Activated T-cell treated with anti-CD3 and anti-CD28 coated beads, Interleukin-2, amount 50 U/mL, for 48 hours (primary cell): ENCODE data around the gene ST6GALNAC4.

Experiments
- DNase-seq, 2 experiments: peaks; one replicate each; pipeline ENCODE4 v3.0.0-alpha.2; 2020

The ST6GALNAC4 gene

DNA sequence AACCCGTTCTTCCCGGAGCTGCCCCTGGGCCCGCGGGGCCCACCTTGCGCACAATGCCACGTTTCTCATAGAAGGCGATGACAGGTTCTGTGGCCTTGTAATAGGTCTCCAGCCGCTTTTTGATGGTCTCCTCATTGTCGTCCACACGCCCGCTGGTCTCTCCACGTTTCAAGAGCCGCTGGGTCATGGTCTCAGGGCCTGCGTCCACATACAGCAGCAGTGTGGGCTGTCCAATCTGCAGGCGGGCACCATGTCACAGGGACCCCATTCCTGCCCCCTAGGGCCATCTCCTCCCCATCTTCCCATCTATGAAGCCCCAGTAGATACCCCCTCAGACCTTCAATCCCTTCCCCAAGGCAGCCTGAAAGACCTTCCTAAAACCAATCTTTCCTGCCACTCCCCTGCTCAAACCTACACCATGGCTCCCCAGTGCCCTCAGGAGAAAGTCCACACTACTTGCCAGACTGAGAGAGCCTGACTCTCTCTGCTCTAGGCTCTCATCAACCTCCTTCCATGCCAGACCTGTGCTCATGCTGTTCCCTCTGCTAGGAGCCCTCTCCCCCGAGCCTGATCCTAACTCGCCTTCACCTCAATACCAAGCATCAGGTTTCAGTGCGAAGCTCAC is 48.5 kb downstream of the ST6GALNAC4 start:
- no peak for DNase-seq

DNA sequence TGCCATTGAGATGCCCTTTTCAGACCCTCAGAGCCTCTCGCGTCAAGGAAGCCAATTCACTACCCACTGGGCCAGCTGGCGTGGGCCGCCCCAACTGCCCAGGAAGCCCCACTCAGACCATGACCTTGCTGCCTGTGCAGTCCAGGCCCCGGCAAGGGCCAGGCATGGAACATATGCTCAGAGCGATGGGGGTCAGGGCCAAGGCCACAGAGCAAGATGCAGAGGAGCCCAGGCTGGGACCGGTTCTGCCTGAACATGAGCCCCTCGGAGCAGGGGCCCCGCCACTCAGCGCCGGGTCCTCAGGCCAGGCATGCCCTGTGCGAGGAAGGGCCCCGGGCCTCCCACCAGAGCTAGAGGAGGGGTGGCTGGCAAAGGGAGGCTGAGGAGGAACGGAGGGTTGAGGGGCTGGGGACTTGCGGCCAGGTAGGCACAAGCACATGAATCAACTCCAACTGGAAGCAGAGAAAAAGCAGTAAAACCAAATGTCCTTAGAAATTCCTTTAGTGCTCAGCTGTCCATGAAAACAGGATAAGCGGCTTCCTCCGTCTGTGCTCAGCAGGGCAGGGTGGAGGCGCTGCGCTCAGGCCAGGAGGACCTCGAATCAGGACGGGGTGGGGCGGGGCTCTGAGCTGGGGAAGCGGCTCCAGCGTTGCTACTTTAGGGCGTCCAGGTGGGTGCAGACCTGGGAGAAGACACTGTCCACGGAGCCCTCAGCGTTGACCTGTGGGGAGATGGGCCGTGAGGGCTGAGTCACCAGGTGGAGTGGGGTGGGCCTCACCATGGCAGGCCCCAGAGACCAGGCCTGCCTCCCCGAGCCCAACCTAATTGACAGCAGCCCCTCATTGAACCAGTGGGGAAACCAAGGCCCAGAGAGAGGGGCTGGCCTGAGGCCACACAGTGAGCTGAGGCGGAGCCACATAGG is 49.2 kb downstream of the ST6GALNAC4 start:
- no peak for DNase-seq

DNA sequence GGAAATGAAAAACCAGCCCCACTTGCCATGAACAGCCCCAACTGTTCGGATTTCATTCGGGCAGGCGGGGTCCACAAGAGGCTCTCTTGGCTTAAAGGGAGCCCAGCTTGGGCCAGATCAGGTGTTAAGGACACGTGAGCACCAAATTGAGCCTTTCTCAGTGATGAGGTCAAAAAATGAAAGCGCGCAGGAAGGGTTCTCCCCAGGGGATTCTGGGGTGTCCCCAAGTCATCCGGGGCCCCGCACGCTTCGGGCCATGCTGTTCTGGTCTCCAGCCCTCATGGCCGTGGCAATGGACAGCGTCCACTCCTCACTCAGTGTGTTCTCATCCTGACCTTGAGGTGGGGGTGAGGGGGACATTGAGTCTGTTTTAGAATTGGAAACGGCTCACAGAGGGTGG is 50.3 kb downstream of the ST6GALNAC4 start:
- no peak for DNase-seq

DNA sequence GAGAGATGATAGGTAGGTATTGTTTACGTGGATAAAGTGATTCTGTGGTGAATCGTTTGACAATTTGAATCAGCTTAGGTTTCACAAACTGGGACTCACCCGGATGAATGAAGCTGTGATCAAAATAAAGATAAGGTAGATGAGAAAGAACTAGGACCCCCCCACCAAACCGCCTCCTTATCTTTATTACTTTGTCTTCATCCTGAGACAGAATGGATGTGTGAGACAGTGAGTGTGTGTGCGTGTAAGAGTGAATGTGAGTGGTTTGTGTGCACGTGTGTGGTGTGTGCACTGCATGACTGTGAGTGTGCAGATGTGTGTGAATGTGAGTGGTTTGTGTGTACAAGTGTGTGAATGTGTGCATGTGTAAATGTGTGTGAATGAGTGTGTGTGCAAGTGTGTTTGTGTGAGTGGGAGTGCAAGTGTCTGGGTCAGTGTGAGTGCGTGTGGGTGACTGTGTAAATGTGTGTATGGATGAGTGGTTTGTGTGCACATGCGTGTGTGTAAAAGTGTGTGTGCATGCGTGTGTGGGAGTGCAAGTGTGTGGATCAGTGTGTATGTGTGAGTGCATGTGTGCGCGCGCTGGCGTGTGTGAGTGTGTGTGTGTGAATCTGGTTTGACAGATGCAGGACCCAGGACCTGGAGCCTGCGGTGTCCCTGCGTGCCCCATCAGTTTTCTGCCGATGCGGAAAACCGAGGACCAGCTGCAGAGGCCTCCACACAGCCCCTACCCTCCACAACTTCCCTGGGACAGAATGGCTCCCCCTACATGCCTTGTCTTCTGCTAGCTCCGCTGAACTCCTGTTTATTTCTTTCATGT is 51.0 kb downstream of the ST6GALNAC4 start:
- DNase-seq, result peak; percentile 51 to 53

DNA sequence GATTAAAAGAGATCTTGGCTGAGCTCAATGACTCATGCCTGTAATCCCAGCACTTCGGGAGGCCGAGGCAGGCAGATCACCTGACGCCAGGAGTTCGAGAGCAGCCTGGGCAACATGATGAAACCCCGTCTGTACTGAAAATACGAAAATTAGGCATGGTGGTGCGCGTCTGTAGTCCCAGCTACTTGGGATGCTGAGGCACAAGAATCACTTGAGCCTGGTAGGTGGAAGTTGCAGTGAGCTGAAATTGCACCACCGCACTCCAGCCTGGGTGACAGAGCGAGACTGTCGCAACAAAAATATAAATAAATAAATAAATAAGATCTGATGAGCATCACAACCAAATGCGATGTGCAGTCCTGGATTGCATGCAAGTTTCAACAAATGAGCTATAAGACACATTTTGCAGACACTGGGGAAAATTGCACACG is 53.6 kb downstream of the ST6GALNAC4 start:
- no peak for DNase-seq

DNA sequence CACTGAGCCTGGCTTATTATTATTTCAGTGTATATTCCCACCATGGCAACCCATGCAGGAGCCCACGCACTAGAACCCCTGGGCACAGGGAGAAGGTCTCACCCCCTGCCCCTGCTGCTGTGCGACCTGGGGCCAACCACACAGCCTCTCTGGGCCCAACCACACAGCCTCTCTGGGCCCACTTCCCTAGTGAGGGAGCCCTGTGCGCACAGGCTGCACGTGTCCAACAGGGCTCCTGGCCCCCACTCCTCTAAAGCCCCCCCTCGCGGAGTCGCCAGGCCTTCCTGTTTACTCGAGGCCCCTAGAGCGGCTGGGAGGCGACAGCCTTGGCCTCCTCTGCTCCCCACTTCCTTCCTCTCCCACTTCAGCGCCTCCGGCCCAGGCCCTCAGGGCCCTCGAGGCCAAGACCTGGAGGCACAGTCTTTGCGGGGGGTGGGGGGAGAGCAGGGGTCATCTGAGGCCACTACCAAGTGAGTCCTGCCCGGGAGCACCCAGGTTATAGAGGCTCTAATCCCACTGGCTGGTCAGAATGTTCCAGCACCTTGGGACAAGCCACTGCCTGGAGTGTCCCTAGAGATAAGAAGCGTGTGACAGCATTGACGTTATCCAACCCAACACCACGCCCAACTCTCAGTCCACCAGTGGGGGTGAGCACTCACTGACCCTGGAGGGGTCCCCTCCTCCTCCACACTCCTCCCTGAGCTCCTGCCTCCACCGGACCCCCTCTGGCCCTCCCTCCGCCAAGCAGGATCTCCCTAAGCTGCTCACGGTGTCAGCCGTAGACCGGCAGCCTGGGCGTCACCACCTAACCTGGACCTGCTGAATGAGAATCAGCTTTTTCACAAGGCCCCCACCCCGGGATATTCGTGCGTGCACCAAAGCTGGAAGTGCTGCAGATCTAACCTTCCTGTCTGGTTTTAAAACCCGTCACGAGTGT is 54.5 kb downstream of the ST6GALNAC4 start:
- DNase-seq, result peak; percentile 49 to 54

DNA sequence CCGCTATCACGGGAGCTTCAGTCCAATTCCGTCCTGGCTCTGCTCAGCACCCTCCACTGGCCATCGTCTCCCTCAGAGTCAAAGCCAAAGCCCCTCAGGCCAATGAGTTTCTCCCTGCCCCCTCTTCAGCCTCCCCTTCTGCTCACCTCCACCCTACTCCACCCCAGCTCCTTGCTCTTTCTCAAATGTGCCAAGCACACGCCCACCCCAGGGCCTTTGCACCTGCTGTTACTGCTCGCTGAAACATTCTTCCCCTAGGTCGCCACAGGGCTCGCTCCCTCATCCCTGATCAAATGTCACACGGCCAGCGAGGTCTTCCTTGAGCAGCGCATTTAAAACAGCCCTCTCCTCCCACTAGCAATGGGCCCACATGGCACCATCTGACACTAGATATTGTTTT is 56.1 kb downstream of the ST6GALNAC4 start:
- no peak for DNase-seq

DNA sequence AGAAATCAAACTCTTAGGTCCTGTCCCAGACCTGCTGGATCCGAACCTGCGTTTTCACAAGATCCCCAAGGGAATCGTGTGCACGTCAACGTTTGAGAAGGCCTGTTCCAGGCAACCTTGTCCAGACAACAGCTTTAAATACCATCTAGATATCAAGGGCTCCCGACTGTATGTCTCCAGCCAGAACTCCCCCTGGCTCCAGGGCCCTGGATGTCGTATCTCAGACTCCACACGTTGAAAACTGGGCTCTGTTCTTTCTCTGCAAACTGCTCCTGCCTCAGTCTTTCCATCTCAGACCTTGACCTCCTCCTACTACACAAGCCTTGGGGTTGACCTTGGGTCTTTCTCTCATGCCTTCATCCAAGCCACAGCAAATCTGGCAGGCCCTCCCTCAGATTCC is 56.6 kb downstream of the ST6GALNAC4 start:
- DNase-seq, result no peak

DNA sequence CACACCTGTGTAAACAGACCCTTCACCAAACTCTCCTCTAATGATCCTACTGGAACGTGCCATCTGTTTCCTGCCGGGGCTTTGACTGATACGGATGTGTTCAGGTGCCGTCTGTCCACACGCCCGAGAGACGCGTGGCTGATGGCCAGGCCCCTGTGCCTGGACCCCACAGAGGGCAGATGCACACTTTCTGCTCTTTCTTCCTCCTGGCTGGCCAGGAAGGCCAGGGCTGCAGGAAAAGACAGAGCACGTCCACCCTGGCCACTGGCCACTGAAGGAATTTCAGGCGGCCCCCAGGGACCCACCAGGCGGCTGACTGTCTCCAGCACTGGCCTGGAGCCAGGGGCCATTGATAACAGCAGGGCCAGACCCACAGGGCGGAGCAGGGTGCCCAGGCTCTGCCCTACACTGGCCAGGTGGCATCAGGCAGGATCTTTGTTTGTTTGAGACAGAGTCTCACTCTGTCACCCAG is 58.8 kb downstream of the ST6GALNAC4 start:
- DNase-seq, result no peak
